Hepatocyte (in vitro differentiated cells): ENCODE results near the gene COX19. TPM values are rescaled to one million over a fixed set of nuclear protein-coding genes. Genes with fewer than 3 reads are reported as not detected.
A peak's percentile ranks its signal among the peaks of the same experiment; 100 is the strongest.

Source experiments
- DNase-seq: peaks from one replicate; pipeline ENCODE4 v3.0.0-alpha.2; 2016; ENCODE audit warnings: low spot score
- H2AFZ ChIP-seq: fragments of 200-600 bp; sonication (generic); 2 replicates; pipeline ENCODE4 v1.6.0; 2016; ENCODE audit warnings: antibody characterized with exemption, mild to moderate bottlenecking
- H3K27ac ChIP-seq: fragments of 200-600 bp; sonication (generic); 2 replicates; pipeline ENCODE4 v1.5.1; 2016; ENCODE audit warnings: mild to moderate bottlenecking
- H3K27me3 ChIP-seq: fragments of 200-600 bp; sonication (generic); 2 replicates; pipeline ENCODE4 v1.6.1; 2016
- H3K36me3 ChIP-seq: fragments of 200-600 bp; sonication (generic); replicated peaks from 2 replicates; pipeline ENCODE4 v1.5.1; 2016; ENCODE audit warnings: low read depth; ENCODE audit not compliant: insufficient read depth
- H3K4me1 ChIP-seq: fragments of 200-600 bp; sonication (generic); 2 replicates; pipeline ENCODE4 v1.5.1; 2016; ENCODE audit warnings: mild to moderate bottlenecking, moderate library complexity; ENCODE audit not compliant: insufficient read depth
- H3K4me2 ChIP-seq: fragments of 200-600 bp; sonication (generic); 2 replicates; pipeline ENCODE4 v1.6.0; 2016
- H3K4me3 ChIP-seq: fragments of 200-600 bp; sonication (generic); 2 replicates; pipeline ENCODE4 v1.5.1; 2016; ENCODE audit warnings: mild to moderate bottlenecking
- H3K79me2 ChIP-seq: fragments of 200-600 bp; sonication (generic); 2 replicates; pipeline ENCODE4 v1.6.0; 2017; ENCODE audit warnings: mild to moderate bottlenecking
- H3K9me2 ChIP-seq: fragments of 200-600 bp; sonication (generic); replicated peaks from 2 replicates; pipeline ENCODE4 v1.6.0; 2017; ENCODE audit warnings: mild to moderate bottlenecking; ENCODE audit not compliant: insufficient read depth
- H3K9me3 ChIP-seq: fragments of 200-600 bp; sonication (generic); 2 replicates; pipeline ENCODE4 v1.5.1; 2016; ENCODE audit warnings: low read depth, mild to moderate bottlenecking
- H4K20me1 ChIP-seq: fragments of 200-600 bp; sonication (generic); 2 replicates; pipeline ENCODE4 v1.6.0; 2016; ENCODE audit warnings: mild to moderate bottlenecking; ENCODE audit not compliant: insufficient read depth, poor library complexity, severe bottlenecking
- EZH2 ChIP-seq: fragments of 200-600 bp; sonication (generic); IDR thresholded peaks from 2 replicates; pipeline ENCODE4 v1.6.1; 2016; ENCODE audit warnings: antibody characterized with exemption, mild to moderate bottlenecking, borderline replicate concordance
- EZH2phosphoT487 ChIP-seq: fragments of 200-600 bp; sonication (generic); IDR thresholded peaks from one replicate; pipeline ENCODE4 v1.6.1; 2018; ENCODE audit warnings: antibody characterized with exemption, mild to moderate bottlenecking, low read depth, moderate library complexity; ENCODE audit not compliant: unreplicated experiment, severe bottlenecking
- WGBS: methylation state at CpG from one replicate; pipeline ENCODE4 v1.1.6; 2016; ENCODE audit warnings: low lambda C conversion rate; ENCODE audit errors: missing lambda C conversion rate; 5-methylcytosine and 5-hydroxymethylcytosine counted together
- polyA plus RNA-seq: library from polyadenylated mRNA; unstranded; fragments of >200 nt; fragmentation: Nextera tagmentation; extraction: Ambion mirVana; gene quantifications from 2 replicates; pipeline ENCODE4 v1.2.1, GENCODE V29; 2016
- total RNA-seq: library from RNA; depleted of rRNA; stranded (reverse); fragments of >200 nt; gene quantifications from 2 replicates; pipeline ENCODE4 v1.2.3, GENCODE V29; 2014
- TF ChIP-seq, protein P1 (sequence below): fragments of 200-600 bp; sonication (generic); IDR thresholded peaks from 2 replicates; pipeline ENCODE4 v1.5.1; 2016; ENCODE audit warnings: antibody characterized with exemption, mild to moderate bottlenecking; ENCODE audit not compliant: poor library complexity

The COX19 gene, protein sequence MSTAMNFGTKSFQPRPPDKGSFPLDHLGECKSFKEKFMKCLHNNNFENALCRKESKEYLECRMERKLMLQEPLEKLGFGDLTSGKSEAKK
- 9.9 and 11.6 TPM in 2 replicates for total RNA-seq
- polyA plus RNA-seq, result 18.9 and 21.2 TPM in 2 replicates

DNA sequence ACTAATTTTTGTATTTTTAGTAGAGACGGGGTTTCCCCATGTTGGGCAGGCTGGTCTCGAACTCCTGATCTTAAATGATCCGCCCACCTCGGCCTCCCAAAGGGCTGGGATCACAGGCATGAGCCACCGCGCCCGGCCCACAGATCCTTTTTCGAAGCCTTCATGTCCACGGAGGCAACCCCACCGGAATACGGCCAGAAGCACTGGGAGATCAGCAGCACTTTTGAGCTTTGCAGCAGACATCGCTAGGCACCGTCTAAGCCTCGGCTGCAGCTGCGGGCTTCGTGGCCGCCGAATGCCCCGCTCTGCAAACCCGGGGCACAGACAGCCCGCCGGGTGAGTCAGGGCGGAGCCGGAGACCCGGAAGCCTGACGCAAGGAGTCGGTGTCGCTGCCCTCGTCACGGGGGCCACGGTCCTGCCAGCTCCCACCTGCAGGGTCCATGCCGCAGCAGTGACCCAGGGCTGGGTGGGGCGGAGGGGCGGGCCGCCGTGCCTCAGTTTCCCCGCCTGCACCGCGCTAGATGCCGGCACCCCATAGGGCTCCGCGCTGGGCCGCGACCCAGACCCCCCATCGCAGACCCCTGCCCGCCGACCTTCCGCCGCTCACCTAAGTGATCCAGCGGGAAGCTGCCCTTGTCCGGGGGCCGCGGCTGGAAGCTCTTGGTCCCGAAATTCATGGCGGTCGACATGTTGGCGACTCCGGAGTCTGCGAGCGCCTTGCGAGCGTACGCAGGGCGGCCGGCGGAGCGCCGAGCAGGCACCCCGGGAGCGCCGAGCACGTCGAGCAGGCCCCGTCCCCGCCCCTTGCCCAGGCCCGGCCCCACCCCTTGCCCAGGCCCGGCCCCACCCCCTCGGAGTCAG, at the start of gene COX19:
COX19 (minus strand) TSS at position 730 of the 862 bp plus-strand sequence; CDS start at position 690, 40 bp downstream.
- Histone ChIP-seq H4K20me1 (peaks cover 11% of the 10 kb centered on the region), H3K4me1 (peaks cover 36% of the 10 kb centered on the region), H3K79me2 (peaks cover 48% of the 10 kb centered on the region), H3K9me3 (no peaks in the 10 kb centered on the region), H2AFZ (peak within 1 kb of the TSS; percentile 87), H3K9me2 (no peaks in the 10 kb centered on the region), H3K27me3 (no peaks in the 10 kb centered on the region), H3K36me3 (no peaks in the 10 kb centered on the region), H3K4me2 (peak within 1 kb of the TSS; percentile 94), H3K27ac (peak within 1 kb of the TSS; percentile 99), H3K4me3 (peak within 1 kb of the TSS; percentile 83)
- 2% methylated on average over 39 of the region's 78 CpGs for WGBS
- peak; percentile 95 for DNase-seq
- no peak for TF ChIP-seq EZH2
- TF ChIP-seq EZH2phosphoT487, result no peak
- TF ChIP-seq, protein P1, sequence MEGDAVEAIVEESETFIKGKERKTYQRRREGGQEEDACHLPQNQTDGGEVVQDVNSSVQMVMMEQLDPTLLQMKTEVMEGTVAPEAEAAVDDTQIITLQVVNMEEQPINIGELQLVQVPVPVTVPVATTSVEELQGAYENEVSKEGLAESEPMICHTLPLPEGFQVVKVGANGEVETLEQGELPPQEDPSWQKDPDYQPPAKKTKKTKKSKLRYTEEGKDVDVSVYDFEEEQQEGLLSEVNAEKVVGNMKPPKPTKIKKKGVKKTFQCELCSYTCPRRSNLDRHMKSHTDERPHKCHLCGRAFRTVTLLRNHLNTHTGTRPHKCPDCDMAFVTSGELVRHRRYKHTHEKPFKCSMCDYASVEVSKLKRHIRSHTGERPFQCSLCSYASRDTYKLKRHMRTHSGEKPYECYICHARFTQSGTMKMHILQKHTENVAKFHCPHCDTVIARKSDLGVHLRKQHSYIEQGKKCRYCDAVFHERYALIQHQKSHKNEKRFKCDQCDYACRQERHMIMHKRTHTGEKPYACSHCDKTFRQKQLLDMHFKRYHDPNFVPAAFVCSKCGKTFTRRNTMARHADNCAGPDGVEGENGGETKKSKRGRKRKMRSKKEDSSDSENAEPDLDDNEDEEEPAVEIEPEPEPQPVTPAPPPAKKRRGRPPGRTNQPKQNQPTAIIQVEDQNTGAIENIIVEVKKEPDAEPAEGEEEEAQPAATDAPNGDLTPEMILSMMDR, result no peak

DNA sequence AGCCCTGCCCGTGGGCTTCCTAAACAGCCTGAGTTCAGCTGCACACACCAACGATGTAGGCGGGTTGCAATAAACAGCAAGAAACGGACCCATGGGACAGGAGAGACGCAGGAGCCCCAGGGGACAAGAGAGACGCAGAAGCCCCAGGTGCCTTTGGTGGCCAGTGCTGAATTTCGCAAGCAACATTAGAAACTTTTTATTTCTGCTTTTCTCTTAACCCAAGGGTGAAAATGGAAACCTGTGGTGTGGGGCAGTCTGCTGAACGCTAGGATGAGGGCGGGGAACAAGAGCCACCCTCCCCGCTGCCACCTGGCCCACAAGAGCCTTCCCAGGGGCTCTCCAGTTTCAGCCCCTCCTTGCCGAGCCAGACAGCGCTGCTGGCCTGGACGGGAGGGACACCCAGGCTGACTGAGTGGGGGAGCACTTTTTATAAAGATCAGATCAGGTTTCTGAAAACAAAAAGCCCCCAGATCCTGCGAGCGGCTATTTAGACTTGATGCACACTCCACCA, 49.0 kb upstream of the COX19 start:
- Histone ChIP-seq H3K4me3 (no peak overlapping the region), H3K27ac (no peak overlapping the region), H3K9me2 (no peaks in the 10 kb centered on the region), H4K20me1 (peaks cover 16% of the 10 kb centered on the region), H3K36me3 (no peaks in the 10 kb centered on the region), H3K9me3 (no peaks in the 10 kb centered on the region), H3K4me1 (peaks cover 14% of the 10 kb centered on the region), H3K27me3 (no peaks in the 10 kb centered on the region), H3K79me2 (peaks cover 68% of the 10 kb centered on the region), H3K4me2 (no peak overlapping the region), H2AFZ (no peak overlapping the region)
- 76% methylated on average over 15 of the region's 15 CpGs for WGBS
- no peak for DNase-seq
- TF ChIP-seq EZH2 (no peak), EZH2phosphoT487 (no peak)
- TF ChIP-seq, protein P1, result no peak

DNA sequence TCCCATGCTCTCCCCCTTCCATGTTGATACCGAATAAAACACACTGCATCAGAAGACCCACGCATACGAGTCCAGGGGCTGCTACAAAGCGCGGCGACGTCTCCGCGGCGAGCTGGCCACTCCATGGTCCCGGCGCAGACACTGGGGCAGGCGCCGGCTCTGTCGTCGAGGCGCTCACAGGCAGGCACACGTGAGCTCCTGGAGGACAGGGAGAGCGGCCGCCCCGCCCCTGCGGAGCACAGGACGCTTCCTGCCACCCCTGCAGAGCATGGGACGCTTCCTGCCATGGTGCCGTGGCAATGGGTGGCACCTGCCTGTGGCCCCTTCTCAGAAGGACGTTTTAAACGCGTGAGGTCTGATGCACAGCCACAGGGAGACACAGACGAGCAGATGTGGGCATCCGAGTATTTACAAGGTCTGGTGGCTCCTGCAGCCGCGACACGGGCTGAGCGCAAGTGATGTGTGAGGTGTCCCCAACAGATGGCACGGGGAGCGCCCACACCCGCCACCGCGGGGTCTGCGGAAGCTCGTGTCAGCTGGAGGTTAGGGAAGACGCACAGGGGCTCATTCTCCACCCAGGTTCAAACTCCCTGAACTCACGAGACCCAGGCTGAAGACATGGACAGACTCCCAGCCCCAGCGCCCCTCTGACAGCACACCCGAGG, 47.6 kb upstream of the COX19 start:
- TF ChIP-seq EZH2phosphoT487 (no peak), EZH2 (no peak)
- TF ChIP-seq, protein P1, result no peak
- Histone ChIP-seq H3K4me3 (no peak overlapping the region), H3K36me3 (no peaks in the 10 kb centered on the region), H3K9me3 (no peaks in the 10 kb centered on the region), H3K9me2 (no peaks in the 10 kb centered on the region), H3K79me2 (peaks cover 68% of the 10 kb centered on the region), H2AFZ (no peak overlapping the region), H3K27me3 (no peaks in the 10 kb centered on the region), H3K4me1 (peaks cover 9% of the 10 kb centered on the region), H4K20me1 (peaks cover 16% of the 10 kb centered on the region), H3K27ac (no peak overlapping the region), H3K4me2 (no peak overlapping the region)
- 94% methylated on average over 45 of the region's 45 CpGs for WGBS
- DNase-seq, result no peak
